OCI-LY1 (cell line): ENCODE results near the gene SNAI1.
"Not testable (repeated sequence)": the region's sequence is repeated elsewhere in the genome, so short reads cannot be mapped to it uniquely, and the experiment has no call there.

Experiments used
- EZH2 ChIP-seq: fragments of 200-600 bp; sonication (generic), shearing (Covaris generic); IDR thresholded peaks from 2 replicates; pipeline ENCODE4 v1.8.0; 2017; ENCODE audit warnings: borderline replicate concordance, mixed run types, mild to moderate bottlenecking, antibody characterized with exemption, low read length, moderate library complexity, mixed read lengths
- TF ChIP-seq, protein P1 (sequence below): fragments of 200-600 bp; sonication (generic), shearing (Covaris generic); IDR thresholded peaks from 2 replicates; pipeline ENCODE4 v1.5.1; 2017; ENCODE audit warnings: mild to moderate bottlenecking, antibody characterized with exemption, low read length, moderate library complexity, mixed read lengths

DNA sequence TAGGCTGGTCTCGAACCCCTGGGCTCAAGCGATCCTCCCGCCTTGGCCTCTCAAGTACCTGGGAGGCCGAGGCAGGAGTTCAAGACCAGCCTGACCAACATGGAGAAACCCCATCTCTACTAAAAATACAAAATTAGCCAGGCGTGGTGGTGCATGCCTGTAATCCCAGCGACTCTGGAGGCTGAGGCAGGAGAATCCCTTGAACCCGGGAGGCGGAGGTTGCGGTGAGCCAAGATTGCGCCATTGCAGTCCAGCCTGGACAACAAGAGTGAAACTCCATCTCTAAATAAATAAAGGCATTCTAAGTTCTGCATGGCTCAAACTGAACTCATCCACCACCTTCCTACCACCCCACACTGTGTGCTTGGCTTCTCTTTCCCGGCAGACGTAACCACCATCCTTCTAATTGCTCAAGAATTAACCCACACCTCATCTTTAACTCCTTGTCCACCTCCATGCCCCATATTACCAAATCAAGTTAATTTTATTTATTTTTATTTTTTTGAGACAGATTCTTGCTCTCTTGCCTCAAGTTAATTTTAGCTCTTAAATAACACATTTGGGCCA lies 26.9 kb upstream of the SNAI1 start:
- TF ChIP-seq, protein P1, sequence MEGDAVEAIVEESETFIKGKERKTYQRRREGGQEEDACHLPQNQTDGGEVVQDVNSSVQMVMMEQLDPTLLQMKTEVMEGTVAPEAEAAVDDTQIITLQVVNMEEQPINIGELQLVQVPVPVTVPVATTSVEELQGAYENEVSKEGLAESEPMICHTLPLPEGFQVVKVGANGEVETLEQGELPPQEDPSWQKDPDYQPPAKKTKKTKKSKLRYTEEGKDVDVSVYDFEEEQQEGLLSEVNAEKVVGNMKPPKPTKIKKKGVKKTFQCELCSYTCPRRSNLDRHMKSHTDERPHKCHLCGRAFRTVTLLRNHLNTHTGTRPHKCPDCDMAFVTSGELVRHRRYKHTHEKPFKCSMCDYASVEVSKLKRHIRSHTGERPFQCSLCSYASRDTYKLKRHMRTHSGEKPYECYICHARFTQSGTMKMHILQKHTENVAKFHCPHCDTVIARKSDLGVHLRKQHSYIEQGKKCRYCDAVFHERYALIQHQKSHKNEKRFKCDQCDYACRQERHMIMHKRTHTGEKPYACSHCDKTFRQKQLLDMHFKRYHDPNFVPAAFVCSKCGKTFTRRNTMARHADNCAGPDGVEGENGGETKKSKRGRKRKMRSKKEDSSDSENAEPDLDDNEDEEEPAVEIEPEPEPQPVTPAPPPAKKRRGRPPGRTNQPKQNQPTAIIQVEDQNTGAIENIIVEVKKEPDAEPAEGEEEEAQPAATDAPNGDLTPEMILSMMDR = not testable (repeated sequence)
- TF ChIP-seq EZH2 = not testable (repeated sequence)
